Lower leg skin (tissue), 3 donors: ENCODE measurements around the gene BRK1.

Experiments used
- CTCF ChIP-seq, 3 donors: fragments of 450-650 bp; IDR thresholded peaks; one replicate each; pipeline ENCODE4 v1.5.1; 2016; ENCODE audit warnings: antibody characterized with exemption in 3 of 3, mild to moderate bottlenecking in 3 of 3, moderate library complexity in 2 of 3
- POLR2A ChIP-seq, 2 donors: fragments of 450-650 bp; IDR thresholded peaks; one replicate each; pipeline ENCODE4 v1.6.1; 2016 to 2017; ENCODE audit warnings: antibody characterized with exemption in 2 of 2, mild to moderate bottlenecking in 1 of 2, moderate library complexity in 1 of 2

GRCh38 chr3:10121064-10121463 is 5.6 kb downstream of the BRK1 start:
- TF ChIP-seq CTCF (IDR thresholded peaks at IDR 0.05) (no peak), POLR2A (IDR thresholded peaks at IDR 0.05) (no peak)
